OCI-LY3 (cell line): ENCODE measurements around the gene PRDX5.

Experiments used
- EZH2phosphoT487 ChIP-seq: fragments of 200-600 bp; shearing (Covaris generic); IDR thresholded peaks from 2 replicates; pipeline ENCODE4 v1.6.1; 2018; ENCODE audit warnings: antibody characterized with exemption, mixed run types, low read depth
- TF ChIP-seq, protein P1 (sequence below): fragments of 200-600, 300-600 bp; sonication (generic); IDR thresholded peaks from 2 replicates; pipeline ENCODE4 v1.5.1; 2014; ENCODE audit warnings: antibody characterized with exemption, low read length, low read depth

DNA sequence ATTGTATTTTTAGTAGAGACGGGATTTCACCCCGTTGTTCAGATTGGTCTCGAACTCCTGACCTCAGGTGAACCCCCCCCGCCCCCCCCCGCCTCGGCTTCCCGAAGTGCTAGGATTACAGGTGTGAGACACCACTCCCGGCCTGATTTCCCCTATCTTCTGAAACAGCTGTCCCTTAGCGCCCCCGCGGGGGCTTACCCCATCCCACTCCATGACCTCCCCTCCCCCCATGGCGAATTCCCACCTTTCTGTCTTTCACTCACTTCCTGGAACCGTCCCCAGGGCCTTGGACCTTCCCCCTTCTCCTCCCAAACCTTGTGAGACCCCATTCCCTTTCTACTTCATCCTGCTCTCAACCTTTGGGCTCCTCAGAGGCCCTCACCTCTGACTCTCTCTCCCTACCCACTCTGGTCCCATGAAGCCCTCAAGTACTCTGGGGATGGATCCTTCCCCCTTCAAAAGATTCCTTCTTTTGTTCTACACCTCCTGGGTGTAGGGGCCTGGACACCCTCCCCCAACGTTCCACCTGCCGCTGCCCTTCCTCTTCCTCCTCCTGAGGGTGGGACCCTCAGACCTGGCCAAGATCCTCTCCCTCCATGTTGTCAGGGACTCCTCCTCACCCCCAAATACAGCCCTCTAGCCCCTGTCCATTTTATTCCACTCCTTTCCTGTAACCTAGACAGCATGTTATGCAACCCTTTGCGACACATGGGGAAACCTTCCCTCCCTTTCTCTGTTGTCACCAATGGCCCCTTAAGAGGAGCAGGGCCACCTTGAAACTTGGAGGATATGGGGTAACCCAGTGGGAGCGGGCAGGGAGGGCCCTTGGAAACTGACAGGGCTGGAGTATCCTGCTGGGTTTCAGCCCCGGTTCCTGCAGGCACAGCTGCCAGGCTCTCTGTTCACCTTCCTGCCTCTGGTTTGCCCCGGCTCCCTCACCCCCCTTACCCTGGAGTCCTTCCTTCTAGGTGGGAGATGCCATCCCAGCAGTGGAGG is 1.1 kb downstream of the PRDX5 start:
- TF ChIP-seq, protein P1, sequence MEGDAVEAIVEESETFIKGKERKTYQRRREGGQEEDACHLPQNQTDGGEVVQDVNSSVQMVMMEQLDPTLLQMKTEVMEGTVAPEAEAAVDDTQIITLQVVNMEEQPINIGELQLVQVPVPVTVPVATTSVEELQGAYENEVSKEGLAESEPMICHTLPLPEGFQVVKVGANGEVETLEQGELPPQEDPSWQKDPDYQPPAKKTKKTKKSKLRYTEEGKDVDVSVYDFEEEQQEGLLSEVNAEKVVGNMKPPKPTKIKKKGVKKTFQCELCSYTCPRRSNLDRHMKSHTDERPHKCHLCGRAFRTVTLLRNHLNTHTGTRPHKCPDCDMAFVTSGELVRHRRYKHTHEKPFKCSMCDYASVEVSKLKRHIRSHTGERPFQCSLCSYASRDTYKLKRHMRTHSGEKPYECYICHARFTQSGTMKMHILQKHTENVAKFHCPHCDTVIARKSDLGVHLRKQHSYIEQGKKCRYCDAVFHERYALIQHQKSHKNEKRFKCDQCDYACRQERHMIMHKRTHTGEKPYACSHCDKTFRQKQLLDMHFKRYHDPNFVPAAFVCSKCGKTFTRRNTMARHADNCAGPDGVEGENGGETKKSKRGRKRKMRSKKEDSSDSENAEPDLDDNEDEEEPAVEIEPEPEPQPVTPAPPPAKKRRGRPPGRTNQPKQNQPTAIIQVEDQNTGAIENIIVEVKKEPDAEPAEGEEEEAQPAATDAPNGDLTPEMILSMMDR = no peak
- no peak for TF ChIP-seq EZH2phosphoT487
